ENCODE data around the gene C10orf71.

Gene C10orf71

DNA sequence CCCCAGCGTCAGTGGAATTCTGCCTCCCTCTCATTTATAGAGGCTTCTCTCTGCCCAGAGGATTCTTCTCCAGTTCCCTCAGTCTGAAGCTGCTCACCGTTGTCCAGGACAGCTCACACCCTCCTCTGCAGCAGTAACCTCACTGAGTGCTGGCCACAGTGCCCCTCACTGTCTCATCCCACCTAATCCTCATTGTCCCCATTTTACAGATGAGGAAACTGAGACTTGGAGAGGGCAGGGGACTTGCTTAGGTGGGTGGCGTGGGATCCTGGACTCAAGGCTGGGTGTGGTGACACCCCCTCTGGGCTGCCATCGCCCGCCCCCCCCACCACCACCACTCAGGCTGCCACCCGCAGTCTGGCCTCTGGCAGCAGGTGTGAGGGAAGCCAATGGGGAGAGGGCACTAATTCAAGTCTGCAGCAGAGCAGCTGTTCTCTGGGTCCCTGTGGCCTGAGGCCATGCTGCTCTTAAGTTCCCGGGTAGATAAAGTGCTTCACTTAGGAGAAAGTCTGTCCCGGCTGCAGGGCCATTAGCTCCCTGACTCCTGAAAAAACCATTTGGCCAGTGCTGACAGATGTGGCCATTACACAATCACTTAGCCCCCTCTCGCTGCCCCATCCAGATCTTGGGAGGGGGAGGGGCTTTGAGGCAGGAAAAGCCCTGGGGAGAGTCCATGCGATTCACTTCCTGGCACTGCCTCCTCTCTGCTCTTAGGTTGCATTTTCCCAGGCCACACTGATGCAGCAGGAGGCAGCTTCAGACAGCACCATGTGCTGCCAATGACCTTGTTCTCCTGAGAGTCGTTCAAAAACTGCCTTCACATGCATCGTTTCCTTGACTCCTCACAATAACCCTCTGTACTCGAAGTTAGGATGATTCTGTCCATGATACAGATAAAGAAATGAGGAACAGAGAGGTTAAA lies 60.6 kb downstream of the C10orf71 start:
- DNase-seq (ENCODE audit: low read depth in 2 of 2), result no peak

DNA sequence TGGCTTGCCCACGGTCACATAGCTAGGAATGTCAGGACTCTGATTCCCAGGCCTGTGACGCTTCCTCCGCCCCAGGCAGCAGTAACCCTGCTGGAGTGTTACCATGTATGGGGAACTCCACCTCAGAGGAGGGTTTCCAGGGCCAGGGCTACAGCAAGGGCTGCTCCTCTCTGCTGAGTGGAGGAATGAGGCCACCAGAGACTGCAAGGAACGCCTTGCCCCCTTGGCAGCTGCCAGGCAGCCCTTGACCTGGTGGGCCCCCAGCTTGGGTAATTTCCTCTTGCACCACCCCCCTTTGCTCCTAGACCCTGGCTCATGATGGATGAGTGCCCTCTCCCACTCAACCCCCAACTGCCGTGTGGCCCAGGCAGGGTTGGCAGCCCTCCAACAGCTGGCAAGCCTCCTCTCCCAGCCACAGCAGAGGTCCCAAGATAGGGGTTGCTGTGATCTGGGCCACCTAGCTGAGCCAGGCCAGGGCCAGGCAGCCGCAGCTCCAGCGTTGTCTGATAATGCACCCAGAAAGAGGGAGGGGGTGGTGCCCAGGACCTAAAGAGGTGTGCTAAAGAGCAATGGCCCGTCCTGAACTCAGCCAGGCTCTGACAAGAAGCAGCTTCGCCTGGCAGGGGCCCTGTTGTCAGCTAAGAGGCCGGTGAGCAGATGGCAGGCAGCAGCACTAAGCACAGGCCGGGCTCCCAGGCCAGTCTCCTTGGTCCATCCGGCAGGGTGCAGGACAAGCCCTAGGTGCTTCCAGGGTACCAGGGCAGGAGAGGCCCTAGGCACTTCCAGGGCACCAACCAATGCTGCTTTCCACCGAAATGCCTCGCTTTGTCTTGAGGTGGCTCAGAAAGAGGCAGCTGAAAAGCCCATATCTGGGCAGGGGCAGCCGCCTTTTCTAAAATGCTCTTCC lies 61.6 kb downstream of the C10orf71 start:
- DNase-seq (ENCODE audit: low read depth in 2 of 2), result no peak

DNA sequence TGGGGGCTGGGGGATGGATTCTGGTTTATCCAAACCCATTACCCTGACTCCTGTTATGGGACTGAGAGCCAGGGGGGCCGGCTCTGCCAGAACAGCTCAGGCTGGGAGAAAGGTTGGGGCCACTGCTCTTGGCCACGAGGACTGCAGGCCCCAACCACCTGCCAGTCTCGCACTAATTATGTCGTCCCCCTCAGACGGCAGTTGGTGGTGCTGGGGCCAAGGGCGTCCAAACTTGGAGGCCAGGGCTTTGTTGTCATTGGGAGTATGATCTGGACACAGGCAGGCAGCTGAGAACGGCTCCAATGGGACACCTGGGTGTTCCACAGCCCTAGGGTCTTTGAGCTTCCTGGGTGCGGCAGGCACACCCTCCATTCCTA lies 62.2 kb downstream of the C10orf71 start:
- DNase-seq (ENCODE audit: low read depth in 2 of 2), result no peak

- no peak for DNase-seq (ENCODE audit: low read depth in 2 of 2)
Measured at GRCh38 chr10:49361735-49362568, 63.0 kb downstream of the C10orf71 start.

DNA sequence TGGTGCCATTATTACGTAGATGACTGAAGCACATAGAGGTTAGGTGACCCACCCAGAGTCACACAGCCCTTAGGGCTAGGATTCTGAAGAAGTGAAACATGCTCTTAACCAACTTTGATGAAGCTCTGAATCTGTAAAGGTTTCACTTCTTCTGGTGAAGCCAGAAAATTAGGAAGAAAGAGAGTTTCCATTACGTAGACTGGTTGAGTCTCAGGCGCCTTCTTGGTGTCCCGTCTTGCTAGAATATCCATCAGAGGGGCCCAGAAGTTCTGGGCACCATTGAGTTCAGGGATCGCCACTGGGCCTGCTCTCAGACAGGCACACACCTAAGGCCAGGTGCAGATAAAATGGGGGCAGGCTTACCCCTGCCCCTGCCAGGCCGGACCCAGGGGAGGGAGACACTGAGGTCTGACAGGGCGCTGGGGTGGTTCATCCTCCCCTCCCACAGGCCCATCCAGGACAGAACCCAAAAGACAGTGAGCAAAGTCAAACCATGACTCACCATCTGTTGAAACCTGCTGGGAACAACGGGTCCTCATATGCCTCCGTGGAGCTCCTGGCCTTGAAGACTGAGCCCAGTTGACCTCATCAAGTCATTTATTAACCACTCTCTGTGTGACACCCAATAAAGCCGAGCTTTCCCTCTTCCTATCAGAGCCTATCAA lies 63.8 kb downstream of the C10orf71 start:
- DNase-seq (ENCODE audit: low read depth in 2 of 2), result no peak

DNA sequence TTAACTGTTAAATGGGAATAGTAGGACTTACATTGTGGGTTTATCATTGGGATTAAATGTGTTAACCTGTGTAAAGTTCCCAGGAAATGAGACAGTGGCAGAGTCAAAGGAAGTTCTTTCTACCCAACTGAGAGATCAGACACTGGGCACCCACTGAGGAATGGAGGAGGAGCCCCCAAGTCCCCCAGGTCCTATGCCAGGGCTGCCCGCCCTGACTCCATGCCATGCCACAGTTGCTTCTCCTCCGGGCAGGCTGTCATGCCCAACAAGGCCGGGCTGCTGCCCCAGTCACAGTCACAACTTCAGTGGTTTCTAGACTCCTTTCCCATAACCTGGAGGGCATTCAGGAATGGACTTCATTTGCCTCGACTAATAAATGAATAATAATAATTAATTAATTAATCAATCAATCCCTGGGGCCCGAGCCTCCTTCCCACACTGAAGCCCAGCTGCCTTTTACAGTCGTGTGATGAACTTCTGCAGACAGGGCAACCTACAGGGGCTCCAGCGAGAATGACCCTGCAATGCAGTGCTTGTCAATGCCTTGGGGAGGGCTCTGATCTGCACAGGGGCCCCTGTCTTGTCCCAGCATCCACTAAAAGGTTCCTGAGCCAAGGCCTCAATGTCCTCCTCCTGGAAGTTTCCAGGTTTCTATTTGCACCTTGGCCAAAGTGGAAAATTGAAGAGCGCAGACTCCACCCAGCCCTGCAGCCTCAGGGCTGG lies 64.5 kb downstream of the C10orf71 start:
- no peak for DNase-seq (ENCODE audit: low read depth in 2 of 2)

- DNase-seq (ENCODE audit: low read depth in 2 of 2), result no peak
Measured at GRCh38 chr10:49364051-49364450, 65.1 kb downstream of the C10orf71 start.

DNA sequence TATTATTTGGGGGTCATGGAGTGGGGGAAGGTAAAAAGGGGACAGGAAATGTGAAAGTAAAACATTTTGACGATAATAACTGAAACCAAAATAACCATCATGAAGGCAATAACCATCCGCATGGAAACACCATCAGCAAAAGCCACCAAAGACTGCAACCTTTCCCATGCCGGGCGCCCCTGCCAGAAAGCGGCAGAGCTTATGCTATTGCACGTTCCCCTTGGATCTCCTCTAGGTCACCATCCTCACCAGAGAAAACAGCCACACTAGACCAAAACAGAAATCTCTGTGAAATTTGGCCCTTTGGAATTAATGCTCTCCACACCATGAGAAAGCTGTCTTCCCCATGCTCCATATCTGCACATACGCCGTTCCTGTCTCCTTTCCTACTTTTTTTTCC lies 65.8 kb downstream of the C10orf71 start:
- no peak for DNase-seq (ENCODE audit: low read depth in 2 of 2)

- DNase-seq (ENCODE audit: low read depth in 2 of 2), result no peak
Measured at GRCh38 chr10:49365275-49365674, 66.3 kb downstream of the C10orf71 start.

- DNase-seq (ENCODE audit: low read depth in 2 of 2), result no peak
Measured at GRCh38 chr10:49365675-49366415, 66.9 kb downstream of the C10orf71 start.

GRCh38 chr10:49366460-49366859 lies 67.5 kb downstream of the C10orf71 start:
- DNase-seq (ENCODE audit: low read depth in 2 of 2), result no peak

GRCh38 chr10:49367600-49367999 lies 68.6 kb downstream of the C10orf71 start:
- DNase-seq (ENCODE audit: low read depth in 2 of 2), result no peak

DNA sequence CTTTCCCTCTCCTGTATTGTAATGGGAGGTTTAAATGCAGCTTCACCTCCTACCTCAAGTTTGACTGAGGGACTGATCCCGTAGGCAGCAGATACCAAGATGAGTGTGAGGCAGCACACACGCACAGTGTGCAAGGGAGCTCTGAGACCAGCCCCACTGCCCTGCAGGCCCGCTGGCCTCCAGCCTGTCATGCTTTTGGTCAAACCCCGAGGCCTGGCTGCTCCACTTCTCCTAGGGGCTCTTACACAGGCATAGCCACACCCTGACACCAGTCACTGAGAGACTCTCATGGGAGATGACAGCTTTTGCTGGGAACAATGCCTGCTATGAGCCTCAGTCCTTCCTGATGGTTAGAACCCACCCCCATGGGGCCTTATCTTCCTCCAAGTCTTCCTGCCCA lies 69.3 kb downstream of the C10orf71 start:
- no peak for DNase-seq (ENCODE audit: low read depth in 2 of 2)

DNA sequence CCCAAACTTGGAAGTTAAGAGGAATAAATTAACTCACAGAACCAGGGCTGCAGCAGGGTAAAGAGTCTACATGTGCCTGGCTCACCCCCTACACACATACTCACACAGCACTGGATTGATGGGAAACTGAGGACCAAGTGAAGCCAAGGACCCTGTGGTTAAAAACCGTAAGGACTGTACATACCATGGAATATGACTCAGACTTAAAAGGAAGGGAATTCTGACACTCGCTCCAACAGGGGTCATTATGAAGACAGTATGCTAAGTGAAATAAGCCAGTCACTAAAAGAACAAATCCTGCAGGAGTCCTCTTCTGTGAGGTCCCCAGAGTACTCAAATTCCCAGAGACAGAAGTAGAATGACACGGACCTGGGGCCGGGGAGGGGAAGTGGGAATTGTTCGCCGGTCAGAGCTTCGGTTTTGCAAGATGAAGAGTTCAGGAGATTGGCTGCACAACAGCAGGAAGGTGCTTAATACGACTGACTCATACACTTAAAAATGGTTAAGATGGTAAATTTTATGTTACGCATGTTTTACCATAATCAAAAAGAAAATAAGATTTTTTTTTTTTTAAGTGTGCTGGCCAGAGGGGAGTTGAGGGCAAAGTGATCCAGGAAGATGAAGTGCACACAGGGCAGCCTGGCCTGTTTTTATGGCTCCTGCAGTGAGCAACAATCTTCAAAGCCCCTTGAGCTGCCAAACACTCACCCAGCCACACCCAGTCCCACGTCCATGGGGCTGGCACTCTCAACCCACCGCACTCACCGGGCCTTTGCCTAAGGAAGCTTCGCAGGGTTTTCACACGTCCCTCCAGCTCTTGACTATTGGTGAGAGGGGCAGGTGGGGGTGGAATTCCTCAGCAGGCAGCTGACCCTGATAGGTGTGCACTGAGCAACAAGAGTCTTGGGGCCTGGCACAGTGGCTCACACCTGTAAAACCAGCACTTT lies 70.5 kb downstream of the C10orf71 start:
- DNase-seq (ENCODE audit: low read depth in 2 of 2), result no peak

- DNase-seq (ENCODE audit: low read depth in 2 of 2), result no peak
Measured at GRCh38 chr10:49370326-49371100, 71.5 kb downstream of the C10orf71 start.

DNA sequence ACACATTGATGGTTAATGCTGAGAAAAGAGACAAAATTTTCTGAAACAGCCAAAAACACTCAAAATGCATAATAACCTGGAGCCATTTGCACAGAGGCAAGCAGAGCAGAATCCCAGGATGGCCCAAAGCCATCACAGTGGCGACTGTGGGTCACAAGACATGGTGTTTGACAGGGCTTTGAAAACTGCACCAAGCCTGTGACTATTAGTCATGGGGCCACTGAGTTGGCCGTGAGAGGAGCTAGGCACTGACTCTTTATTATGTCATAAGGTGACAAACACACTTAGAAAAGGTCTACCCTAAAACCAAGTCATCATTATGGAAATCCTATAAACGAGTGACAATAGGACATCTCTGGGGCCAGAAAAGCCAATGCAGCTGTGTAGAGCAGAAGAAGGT lies 73.0 kb downstream of the C10orf71 start:
- DNase-seq (ENCODE audit: low read depth in 2 of 2), result no peak

DNA sequence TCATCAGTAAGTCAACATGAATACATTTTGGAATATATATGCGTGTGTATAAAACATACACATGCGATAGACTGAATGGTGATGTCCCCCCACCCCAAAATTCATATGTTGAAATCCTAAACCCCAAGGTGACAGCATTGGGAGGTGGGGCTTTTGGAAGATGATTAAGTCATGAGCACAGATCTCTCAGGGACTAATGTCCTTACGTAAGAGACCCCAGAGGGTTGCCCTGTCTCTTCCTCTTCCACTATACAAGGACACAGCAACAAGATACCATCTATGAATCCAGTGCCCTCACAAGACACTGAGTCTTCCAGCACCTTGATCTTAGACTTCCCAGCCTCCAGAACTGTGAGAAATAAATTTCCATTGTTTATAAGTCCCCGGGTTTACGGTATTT lies 74.4 kb downstream of the C10orf71 start:
- DNase-seq (ENCODE audit: low read depth in 2 of 2), result no peak

DNA sequence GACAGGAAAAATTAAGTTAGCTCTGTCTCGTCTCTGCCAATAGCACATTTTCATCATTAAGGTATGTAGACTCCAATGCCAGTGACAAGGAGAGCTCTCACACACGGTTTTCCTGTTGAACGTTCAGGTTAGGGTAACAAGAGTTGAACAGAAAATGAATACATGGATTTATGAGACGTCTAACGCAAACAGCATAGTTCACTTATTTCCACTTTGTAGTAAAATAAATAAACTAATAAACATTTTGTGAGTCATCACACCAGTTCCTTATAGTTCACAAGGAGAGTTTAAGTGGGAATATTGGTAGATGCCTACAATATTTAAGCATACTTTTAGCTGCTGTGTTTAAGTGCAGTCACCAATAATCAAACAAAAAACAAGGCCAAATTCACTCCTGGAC lies 75.8 kb downstream of the C10orf71 start:
- DNase-seq (ENCODE audit: low read depth in 2 of 2), result no peak

Measured in stimulated activated CD4-positive, alpha-beta T cell treated with anti-CD3 and anti-CD28 coated beads, Interleukin-15, amount 100 ng/mL, for 48 hours (primary cell).